ENCODE measurements around the gene GOSR2. TPM values are rescaled to one million over a fixed set of nuclear protein-coding genes. Genes with fewer than 3 reads are reported as not detected.
"Not testable (repeated sequence)": the region's sequence is repeated elsewhere in the genome, so short reads cannot be mapped to it uniquely, and the experiment has no call there.

Gene GOSR2
- total and polyA plus RNA-seq, 2 donors (not counting 3 experiments of a cell fraction or from before 2014, with no cell fraction given), result 48.6 to 54.7 TPM

DNA sequence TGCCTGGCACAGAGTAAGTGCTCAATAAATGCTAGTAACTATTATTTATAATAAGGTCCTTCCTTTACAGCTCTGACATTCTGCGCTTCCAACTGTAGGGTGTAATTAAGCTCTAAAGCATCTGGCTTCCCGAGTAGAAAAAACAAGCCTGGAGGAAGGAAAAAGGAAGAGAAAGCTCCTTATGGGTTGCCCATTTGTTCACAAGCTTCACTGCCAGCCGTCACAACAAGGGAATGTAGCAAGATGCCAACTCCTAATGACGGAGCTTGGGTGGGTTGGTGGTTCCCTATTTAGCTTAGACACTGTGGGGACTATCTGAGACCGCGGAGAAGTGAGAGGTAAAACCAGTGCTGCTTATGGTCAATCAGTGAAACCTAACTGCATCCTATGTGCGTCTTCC, 63.4 kb downstream of the GOSR2 start:
- no peaks in the 10 kb centered on the region for H3K36me3 ChIP-seq (ENCODE audit: control insufficient read depth in 2 of 2, extremely low read depth in 1 of 2, insufficient read depth in 2 of 2, low read length in 2 of 2)
- H3K9me1 ChIP-seq (replicated peaks; ENCODE audit: control insufficient read depth, extremely low read depth, insufficient read depth, low read length), result no peaks in the 10 kb centered on the region
- dilution Hi-C loops (cut with MboI; ENCODE audit: extremely low pct_ligation_motif_present, low sequenced_read_pairs), result no loop called here
- no peak overlapping the region for H3K4me2 ChIP-seq (ENCODE audit: insufficient read depth, low read length)
- TF ChIP-seq JUN (IDR thresholded peaks at IDR 0.05; ENCODE audit: borderline replicate concordance, insufficient read depth, insufficient read length, low read depth) (no peak), EZH2 (IDR thresholded peaks at IDR 0.05; ENCODE audit: borderline replicate concordance, low read depth, low read length, severe bottlenecking) (no peak), GATA2 (IDR thresholded peaks at IDR 0.05; ENCODE audit: insufficient read depth, insufficient read length, low read depth, low read length) (no peak), POLR2A (IDR thresholded peaks at IDR 0.05; ENCODE audit: low read depth, low read length) (no peak), MYC (IDR thresholded peaks at IDR 0.05; ENCODE audit: low read depth, low read length) (no peak), FOS (IDR thresholded peaks at IDR 0.05; ENCODE audit: borderline replicate concordance, insufficient read depth, low read length) (no peak), POLR2AphosphoS5 (IDR thresholded peaks at IDR 0.05; ENCODE audit: insufficient read depth, low read depth, low read length) (no peak)
- TF ChIP-seq, protein P1, sequence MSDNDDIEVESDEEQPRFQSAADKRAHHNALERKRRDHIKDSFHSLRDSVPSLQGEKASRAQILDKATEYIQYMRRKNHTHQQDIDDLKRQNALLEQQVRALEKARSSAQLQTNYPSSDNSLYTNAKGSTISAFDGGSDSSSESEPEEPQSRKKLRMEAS (IDR thresholded peaks at IDR 0.05; ENCODE audit: insufficient read depth, insufficient read length), result no peak
- TF ChIP-seq, protein P2, sequence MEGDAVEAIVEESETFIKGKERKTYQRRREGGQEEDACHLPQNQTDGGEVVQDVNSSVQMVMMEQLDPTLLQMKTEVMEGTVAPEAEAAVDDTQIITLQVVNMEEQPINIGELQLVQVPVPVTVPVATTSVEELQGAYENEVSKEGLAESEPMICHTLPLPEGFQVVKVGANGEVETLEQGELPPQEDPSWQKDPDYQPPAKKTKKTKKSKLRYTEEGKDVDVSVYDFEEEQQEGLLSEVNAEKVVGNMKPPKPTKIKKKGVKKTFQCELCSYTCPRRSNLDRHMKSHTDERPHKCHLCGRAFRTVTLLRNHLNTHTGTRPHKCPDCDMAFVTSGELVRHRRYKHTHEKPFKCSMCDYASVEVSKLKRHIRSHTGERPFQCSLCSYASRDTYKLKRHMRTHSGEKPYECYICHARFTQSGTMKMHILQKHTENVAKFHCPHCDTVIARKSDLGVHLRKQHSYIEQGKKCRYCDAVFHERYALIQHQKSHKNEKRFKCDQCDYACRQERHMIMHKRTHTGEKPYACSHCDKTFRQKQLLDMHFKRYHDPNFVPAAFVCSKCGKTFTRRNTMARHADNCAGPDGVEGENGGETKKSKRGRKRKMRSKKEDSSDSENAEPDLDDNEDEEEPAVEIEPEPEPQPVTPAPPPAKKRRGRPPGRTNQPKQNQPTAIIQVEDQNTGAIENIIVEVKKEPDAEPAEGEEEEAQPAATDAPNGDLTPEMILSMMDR (IDR thresholded peaks at IDR 0.05; ENCODE audit: extremely low read depth in 1 of 2, insufficient read depth in 1 of 2, low read depth in 1 of 2, low read length in 2 of 2), result no peak
- H3K9ac ChIP-seq (replicated peaks; ENCODE audit: extremely low read depth, insufficient read depth, low read length), result no peak overlapping the region
- H2AFZ ChIP-seq (ENCODE audit: low read depth, low read length), result no peak overlapping the region
- no TSS peak for BruUV-seq (replicated peaks)
- no peak overlapping the region for H3K4me3 ChIP-seq (replicated peaks in 1 of 3; ENCODE audit: insufficient read depth in 1 of 3, low read depth in 1 of 3, low read length in 3 of 3)
- ChIA-PET POLR2A (no interaction called here), CTCF (interaction anchor here (1.2 to 1.7 kb wide), 2 partner anchors 10 to 44 kb away, joined by 3 to 4 read pairs; no protein-coding TSS in a partner anchor)
- no peaks in the 10 kb centered on the region for H3K79me2 ChIP-seq (ENCODE audit: control insufficient read depth, insufficient read depth, low read length)
- H3K27me3 ChIP-seq (ENCODE audit: control insufficient read depth in 2 of 2, insufficient read depth in 2 of 2, low read length in 2 of 2), result peaks cover 6 to 17% of the 10 kb centered on the region in 2 experiments
- no peaks in the 10 kb centered on the region for H3K4me1 ChIP-seq (ENCODE audit: control insufficient read depth, extremely low read depth, insufficient read depth, low read length)
- H3K9me3 ChIP-seq (replicated peaks; ENCODE audit: control insufficient read depth, insufficient read depth, low read length), result no peaks in the 10 kb centered on the region
- no peaks in the 10 kb centered on the region for H4K20me1 ChIP-seq (replicated peaks; ENCODE audit: control insufficient read depth, extremely low read depth, insufficient read depth, low read length)
- FAIRE-seq, result no peak
- H3K27ac ChIP-seq (ENCODE audit: insufficient read depth, low read depth, low read length), result no peak overlapping the region
- intact Hi-C loops (cut with micrococcal nuclease), result no loop called here
- DNase-seq (ENCODE audit: low read depth, low spot score), result no peak

DNA sequence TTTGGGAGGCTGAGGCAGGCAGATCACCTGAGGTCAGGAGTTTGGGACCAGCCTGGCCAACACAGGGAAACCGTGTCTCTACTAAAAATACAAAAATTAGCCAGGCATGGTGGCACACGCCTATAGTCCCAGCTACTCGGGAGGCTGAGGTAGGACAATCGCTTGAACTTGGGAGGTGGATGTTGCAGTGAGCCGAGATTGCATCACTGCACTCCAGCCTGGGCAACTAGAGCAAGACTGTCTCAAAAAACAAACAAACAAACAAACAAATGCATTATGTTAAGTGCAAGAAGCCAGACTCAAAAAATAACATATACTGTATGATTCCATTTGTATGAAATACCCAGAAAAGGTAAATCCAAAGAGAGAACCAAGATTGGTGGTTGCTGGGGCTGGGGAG, 65.0 kb downstream of the GOSR2 start:
- H3K4me1 ChIP-seq (ENCODE audit: control insufficient read depth, extremely low read depth, insufficient read depth, low read length); H3K4me3 ChIP-seq (replicated peaks in 1 of 3; ENCODE audit: insufficient read depth in 1 of 3, low read depth in 1 of 3, low read length in 3 of 3); H3K79me2 ChIP-seq (ENCODE audit: control insufficient read depth, insufficient read depth, low read length); intact Hi-C loops (cut with micrococcal nuclease); BruUV-seq (replicated peaks); H3K27me3 ChIP-seq (ENCODE audit: control insufficient read depth in 2 of 2, insufficient read depth in 2 of 2, low read length in 2 of 2); H3K9ac ChIP-seq (replicated peaks; ENCODE audit: extremely low read depth, insufficient read depth, low read length); H3K9me1 ChIP-seq (replicated peaks; ENCODE audit: control insufficient read depth, extremely low read depth, insufficient read depth, low read length); FAIRE-seq; DNase-seq (ENCODE audit: low read depth, low spot score); H3K4me2 ChIP-seq (ENCODE audit: insufficient read depth, low read length); H3K36me3 ChIP-seq (ENCODE audit: control insufficient read depth in 2 of 2, extremely low read depth in 1 of 2, insufficient read depth in 2 of 2, low read length in 2 of 2); CTCF ChIA-PET; dilution Hi-C loops (cut with MboI; ENCODE audit: extremely low pct_ligation_motif_present, low sequenced_read_pairs); H4K20me1 ChIP-seq (replicated peaks; ENCODE audit: control insufficient read depth, extremely low read depth, insufficient read depth, low read length); H3K9me3 ChIP-seq (replicated peaks; ENCODE audit: control insufficient read depth, insufficient read depth, low read length); POLR2A ChIA-PET; H2AFZ ChIP-seq (ENCODE audit: low read depth, low read length); H3K27ac ChIP-seq (ENCODE audit: insufficient read depth, low read depth, low read length): not testable (repeated sequence)
